Measurements from ENCODE around the gene TGM2.

TGM2 gene

DNA sequence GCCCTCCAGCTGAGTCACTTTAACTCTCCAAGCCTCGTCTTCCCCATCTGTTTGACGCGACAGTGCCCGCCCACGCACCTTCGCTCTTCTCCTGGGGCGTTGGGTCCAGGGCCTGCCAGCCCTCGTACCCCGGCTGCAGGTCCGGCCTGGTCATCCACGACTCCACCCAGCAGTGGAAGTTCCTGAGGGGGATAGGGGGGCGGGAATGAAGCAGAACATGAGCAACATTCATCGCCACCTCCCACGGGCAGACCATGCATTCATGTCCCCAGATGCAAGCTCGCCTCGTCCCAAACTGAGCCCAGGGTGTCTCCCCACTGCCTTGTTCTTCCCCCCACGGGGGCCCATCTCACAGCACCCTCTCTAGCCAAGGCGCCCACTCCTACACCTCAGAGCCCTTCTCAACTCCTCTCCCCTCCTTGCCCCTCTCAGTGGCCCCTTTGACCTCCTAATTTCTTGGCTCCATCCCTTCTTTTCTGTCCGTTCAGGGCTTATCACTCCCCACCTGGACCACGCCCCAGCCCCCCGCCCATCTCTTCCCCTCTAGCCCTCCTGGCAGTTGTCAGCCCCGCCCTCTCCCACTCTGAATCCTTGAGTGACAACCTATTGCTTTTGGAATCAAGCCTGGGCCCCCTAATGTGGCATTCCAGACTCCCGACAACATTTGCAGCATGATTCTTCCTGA, 23.7 kb downstream of the TGM2 start:
- POLR2A ChIA-PET = no interaction called here
- no peak overlapping the region for H3K4me3 ChIP-seq (ENCODE audit: low read depth, low read length)
- TF ChIP-seq, protein P1, sequence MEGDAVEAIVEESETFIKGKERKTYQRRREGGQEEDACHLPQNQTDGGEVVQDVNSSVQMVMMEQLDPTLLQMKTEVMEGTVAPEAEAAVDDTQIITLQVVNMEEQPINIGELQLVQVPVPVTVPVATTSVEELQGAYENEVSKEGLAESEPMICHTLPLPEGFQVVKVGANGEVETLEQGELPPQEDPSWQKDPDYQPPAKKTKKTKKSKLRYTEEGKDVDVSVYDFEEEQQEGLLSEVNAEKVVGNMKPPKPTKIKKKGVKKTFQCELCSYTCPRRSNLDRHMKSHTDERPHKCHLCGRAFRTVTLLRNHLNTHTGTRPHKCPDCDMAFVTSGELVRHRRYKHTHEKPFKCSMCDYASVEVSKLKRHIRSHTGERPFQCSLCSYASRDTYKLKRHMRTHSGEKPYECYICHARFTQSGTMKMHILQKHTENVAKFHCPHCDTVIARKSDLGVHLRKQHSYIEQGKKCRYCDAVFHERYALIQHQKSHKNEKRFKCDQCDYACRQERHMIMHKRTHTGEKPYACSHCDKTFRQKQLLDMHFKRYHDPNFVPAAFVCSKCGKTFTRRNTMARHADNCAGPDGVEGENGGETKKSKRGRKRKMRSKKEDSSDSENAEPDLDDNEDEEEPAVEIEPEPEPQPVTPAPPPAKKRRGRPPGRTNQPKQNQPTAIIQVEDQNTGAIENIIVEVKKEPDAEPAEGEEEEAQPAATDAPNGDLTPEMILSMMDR (IDR thresholded peaks at IDR 0.05; ENCODE audit: insufficient read depth, low read length, missing control alignments) = no peak
- DNase-seq (ENCODE audit: low read depth, low spot score) = no peak
- CTCF ChIA-PET = no interaction called here

DNA sequence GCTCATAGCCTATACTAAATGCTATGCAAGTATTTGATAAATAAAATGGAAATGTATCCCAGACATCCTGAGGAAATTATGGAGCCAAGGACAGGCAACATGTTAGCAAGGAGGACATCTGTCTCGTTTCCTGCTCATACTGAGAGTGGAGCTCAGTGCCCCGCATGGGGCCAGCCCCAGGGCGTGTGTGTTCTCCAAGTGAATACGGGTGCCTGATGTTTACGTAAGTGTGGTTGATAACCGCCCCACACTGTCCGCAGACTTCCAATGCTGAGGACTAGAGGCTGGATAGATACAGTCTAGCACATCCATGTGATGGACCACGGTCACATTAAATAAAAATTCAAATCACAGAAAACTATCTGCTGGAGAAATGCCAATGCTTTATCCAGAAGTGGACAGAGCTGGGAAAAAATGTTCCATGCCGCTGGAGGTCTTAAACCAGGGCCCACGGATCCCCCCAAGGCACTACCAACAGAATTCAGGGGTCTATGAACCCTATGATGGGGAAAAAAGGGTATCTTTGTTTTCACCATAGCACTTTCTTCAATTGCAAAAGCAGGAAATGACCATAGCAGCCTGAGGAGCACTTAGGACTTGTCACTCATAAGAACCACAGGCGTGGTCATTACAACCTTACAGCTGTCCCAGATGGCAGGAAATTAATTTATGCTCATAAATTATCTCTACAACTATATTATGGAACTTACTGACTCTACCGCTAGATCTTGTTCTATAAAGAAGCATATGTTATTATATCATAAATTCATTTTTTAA, 24.9 kb downstream of the TGM2 start:
- no peak overlapping the region for H3K4me3 ChIP-seq (ENCODE audit: low read depth, low read length)
- CTCF ChIA-PET = interaction anchor here (0.6 to 1.0 kb wide), 3 partner anchors 67 to 136 kb away, joined by 3 to 4 read pairs (median 4); no protein-coding TSS in a partner anchor
- POLR2A ChIA-PET = no interaction called here
- no peak for DNase-seq (ENCODE audit: low read depth, low spot score)
- TF ChIP-seq, protein P1 (IDR thresholded peaks at IDR 0.05; ENCODE audit: insufficient read depth, low read length, missing control alignments) = no peak

DNA sequence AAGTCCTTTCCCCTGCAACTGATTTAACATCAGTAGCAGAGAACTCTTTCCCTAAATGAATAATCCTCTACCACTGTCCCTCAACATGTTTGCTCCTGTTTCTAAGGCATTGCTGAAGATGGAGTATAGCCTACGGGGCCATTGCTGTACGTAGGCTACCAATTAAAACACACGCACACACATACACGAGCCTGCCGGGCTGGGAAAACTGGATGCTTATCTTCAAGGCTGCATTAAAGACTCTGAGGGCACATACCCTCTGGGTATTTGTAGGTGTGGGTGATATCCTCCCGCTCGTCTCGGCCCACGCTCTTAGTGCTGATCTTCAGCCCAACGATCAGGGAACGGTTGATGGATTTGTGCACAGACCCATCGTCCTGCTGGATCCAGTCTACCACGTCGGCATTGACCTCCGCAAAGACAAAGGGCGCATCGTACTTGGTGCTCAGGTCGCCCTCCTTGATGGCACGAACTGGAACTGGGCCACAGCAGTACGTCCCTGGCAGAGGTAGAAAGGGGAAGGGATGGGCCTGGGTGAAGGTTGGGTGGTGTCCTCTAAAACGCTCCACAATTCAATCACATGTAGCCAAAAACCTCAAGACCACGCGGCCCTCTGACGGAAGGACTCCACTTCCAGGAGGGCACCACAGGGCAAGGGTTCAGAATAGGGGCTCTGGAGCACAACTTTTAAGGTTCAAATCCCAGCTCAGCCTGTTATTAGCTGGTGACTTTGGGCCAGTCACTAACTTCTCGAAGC, 25.7 kb downstream of the TGM2 start:
- POLR2A ChIA-PET = no interaction called here
- TF ChIP-seq, protein P1 (IDR thresholded peaks at IDR 0.05; ENCODE audit: insufficient read depth, low read length, missing control alignments) = no peak
- CTCF ChIA-PET = interaction anchor here (0.7 to 1.5 kb wide), 3 partner anchors 25 to 82 kb away, joined by 3 to 4 read pairs (median 3); no protein-coding TSS in a partner anchor

DNA sequence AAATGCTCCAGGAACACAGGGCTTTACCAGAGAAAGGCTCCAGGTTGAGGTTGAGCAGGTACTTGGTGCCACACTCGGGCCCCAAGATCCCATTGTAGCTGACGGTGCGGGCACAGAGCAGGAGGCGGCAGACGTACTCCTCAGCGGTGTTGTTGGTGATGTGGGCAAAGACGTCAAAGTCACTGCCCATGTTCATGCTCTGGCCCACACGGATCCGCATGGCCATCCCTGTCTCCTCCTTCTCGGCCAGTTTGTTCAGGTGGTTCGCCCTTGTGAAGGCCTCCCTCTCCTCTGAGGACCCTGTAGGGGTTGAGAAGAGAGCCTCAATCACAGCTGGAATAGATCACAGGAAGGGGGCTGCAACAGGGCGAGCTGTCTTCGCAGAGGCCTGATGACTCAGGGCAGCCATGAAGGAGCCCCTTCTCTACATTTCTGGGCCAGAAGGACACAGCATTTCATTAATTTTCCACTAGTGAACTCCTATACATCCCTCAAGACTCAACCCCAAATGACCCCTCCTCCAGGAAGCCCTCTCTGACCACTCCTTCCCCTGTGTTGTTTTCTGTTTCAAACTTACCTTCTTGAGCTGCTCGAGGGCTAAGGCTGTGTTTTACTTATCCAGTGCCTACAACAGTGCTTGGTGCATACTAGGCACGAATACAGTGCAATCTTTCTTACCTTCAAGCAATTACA, 26.8 kb downstream of the TGM2 start:
- TF ChIP-seq, protein P1 (IDR thresholded peaks at IDR 0.05; ENCODE audit: insufficient read depth, low read length, missing control alignments) = no peak
- DNase-seq (ENCODE audit: low read depth, low spot score) = no peak
- CTCF ChIA-PET = interaction anchor here (1.2 to 1.5 kb wide), 2 partner anchors 26 to 65 kb away, joined by 3 read pairs; no protein-coding TSS in a partner anchor
- no peak overlapping the region for H3K4me3 ChIP-seq (ENCODE audit: low read depth, low read length)
- POLR2A ChIA-PET = no interaction called here

More for the DNA sequence above, 25.7 kb downstream of the TGM2 start:
- no peak for DNase-seq (ENCODE audit: low read depth, low spot score)
- no peak overlapping the region for H3K4me3 ChIP-seq (ENCODE audit: low read depth, low read length)

DNA sequence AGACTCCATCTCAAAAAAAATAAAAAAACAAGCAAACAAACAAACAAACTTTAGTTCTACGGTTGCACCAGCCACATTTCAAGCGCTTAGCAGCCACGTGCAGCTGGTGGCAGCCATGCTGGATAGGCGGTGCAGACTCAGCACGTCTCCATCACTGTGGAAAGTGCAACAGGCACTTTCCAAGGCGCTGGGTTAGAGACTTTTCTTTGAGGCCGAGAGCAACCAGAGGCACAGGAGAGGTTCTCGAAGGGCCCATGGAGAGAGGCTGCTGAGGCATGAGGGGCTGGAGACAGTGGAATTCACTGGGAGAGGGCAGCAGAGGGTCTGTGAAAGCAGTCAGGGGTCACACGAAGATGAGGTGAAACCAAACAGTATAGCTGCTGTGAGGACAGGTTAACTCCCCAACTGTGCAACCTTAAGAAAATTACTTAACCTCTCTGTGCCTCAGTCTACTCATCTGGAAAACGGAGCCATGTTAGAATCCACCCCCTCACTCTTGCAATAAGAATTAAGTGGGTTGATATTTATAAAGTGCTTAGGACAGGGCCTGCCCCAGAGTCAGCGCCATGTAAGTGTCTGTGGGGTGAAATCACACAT, 27.5 kb downstream of the TGM2 start:
- no peak overlapping the region for H3K4me3 ChIP-seq (ENCODE audit: low read depth, low read length)
- TF ChIP-seq, protein P1 (IDR thresholded peaks at IDR 0.05; ENCODE audit: insufficient read depth, low read length, missing control alignments) = no peak

More for the DNA sequence above, 27.5 kb downstream of the TGM2 start:
- ChIA-PET POLR2A (interaction anchor here (0.6 kb wide), 1 partner anchor 20 kb away, joined by 3 read pairs; no protein-coding TSS in a partner anchor), CTCF (interaction anchor here (1.2 to 1.5 kb wide), 2 partner anchors 27 to 64 kb away, joined by 3 read pairs; no protein-coding TSS in a partner anchor)
- no peak for DNase-seq (ENCODE audit: low read depth, low spot score)
